ENCODE measurements around the gene DLGAP4.

The DLGAP4 gene

DNA sequence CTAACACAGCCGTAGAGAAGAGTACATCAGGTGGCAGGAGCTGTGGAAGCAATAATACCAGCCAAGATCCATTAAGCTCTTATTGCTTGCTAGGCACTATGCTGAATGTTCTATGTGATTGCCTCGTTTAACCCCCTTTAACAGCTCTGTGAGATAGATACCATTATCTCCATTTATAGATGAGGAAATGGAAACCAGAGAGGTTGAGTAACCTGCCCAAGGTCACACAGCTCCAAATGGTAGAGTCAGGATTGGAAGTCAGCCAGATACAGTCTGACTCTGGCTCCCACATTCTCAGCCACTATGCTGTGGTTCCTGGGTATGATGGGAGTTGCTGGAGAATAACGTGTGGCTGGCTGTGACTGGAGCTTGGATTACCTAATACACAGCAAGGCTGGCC is 92.4 kb downstream of the DLGAP4 start:
- peaks cover 0 to 8% of the 10 kb centered on the region in 2 donors for H3K9me3 ChIP-seq (ENCODE audit: control insufficient read depth in 1 of 2, low read length in 2 of 2)
- H3K27me3 ChIP-seq (ENCODE audit: low read depth, low read length): peaks cover 18% of the 10 kb centered on the region
- no peak overlapping the region for H3K27ac ChIP-seq (ENCODE audit: low read length)
- no peak overlapping the region for H3K4me3 ChIP-seq (ENCODE audit: low read depth in 1 of 2, low read length in 2 of 2)
- no peaks in the 10 kb centered on the region for H3K36me3 ChIP-seq (ENCODE audit: control insufficient read depth in 1 of 2, insufficient read depth in 2 of 2, low read length in 2 of 2)
- no peaks in the 10 kb centered on the region for H3K4me1 ChIP-seq (ENCODE audit: control insufficient read depth in 1 of 2, insufficient read depth in 2 of 2, low read length in 2 of 2)

DNA sequence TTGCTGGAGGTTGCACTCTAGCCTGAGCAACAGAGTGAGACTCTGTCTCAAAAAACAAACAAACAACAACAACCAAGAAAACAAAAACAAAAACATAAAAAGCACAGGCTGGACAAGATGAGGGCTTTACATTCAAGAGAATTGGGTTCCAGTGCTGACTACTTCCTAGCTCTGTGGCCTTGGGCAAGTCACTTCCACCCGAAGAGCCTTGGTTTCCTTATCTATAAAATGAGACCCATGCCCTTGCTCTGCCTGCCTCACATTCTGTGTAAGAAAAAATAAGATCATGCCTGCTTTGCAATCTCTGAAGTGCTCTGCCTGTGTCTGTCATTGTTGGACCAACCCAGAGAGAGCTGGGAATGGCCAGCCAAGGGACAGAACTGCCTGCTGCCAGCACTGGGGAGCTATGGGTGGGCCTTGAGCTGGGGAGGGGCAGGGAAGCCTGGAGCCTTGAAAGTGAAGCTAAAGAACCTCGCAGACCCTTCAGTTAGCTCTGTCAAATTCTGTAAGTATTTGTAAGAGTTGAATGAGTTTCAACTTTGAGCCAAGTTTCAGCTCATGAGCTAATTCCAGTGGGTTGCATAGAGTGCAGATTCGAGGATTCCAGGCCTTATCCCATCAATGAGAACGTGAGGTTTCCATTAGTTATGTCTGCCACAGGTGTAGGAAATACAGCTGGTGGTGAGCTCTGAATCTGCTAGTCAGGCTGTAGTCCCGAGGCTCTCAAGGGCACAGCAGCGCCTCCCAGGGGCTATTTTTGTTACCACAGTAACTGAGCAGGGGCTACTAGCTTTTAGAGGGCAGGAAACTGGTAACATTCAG is 93.2 kb downstream of the DLGAP4 start:
- Histone ChIP-seq H3K27me3 (ENCODE audit: low read depth, low read length) (peaks cover 18% of the 10 kb centered on the region), H3K9me3 (ENCODE audit: control insufficient read depth in 1 of 2, low read length in 2 of 2) (peaks cover 0 to 12% of the 10 kb centered on the region in 2 donors), H3K27ac (ENCODE audit: low read length) (no peak overlapping the region), H3K4me1 (ENCODE audit: control insufficient read depth in 1 of 2, insufficient read depth in 2 of 2, low read length in 2 of 2) (no peaks in the 10 kb centered on the region), H3K36me3 (ENCODE audit: control insufficient read depth in 1 of 2, insufficient read depth in 2 of 2, low read length in 2 of 2) (no peaks in the 10 kb centered on the region), H3K4me3 (ENCODE audit: low read depth in 1 of 2, low read length in 2 of 2) (no peak overlapping the region)

DNA sequence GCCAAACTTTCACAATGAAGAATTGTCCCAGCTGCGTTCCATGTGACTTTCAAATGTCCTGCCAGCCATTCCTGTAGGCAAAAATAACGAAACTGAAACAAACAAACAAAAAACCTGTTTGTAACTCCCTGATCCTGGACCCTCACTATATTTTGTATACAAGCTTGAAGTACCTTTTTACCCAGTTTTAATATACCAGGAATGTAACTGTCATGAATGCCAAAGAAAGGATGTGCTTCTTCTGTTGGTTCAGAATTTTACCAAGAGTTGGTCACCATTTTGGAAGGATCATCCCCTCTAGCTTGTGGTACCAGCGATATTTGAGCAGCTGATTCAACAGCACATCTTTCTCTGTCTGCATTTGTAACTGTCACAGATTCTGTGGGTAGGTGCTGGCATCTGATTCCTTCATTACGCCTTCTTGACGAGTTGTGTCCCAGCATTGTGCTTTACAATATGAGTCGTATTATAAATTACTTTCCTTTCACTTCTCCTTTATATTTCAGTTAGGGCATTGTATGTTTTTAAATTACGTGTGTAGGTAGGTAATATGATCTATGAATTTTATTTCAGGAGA is 93.9 kb downstream of the DLGAP4 start:
- Histone ChIP-seq H3K4me3 (ENCODE audit: low read depth in 1 of 2, low read length in 2 of 2) (no peak overlapping the region), H3K27ac (ENCODE audit: low read length) (no peak overlapping the region), H3K4me1 (ENCODE audit: control insufficient read depth in 1 of 2, insufficient read depth in 2 of 2, low read length in 2 of 2) (no peaks in the 10 kb centered on the region), H3K9me3 (ENCODE audit: control insufficient read depth in 1 of 2, low read length in 2 of 2) (peaks cover 0 to 12% of the 10 kb centered on the region in 2 donors), H3K27me3 (ENCODE audit: low read depth, low read length) (peaks cover 18% of the 10 kb centered on the region), H3K36me3 (ENCODE audit: control insufficient read depth in 1 of 2, insufficient read depth in 2 of 2, low read length in 2 of 2) (no peaks in the 10 kb centered on the region)

DNA sequence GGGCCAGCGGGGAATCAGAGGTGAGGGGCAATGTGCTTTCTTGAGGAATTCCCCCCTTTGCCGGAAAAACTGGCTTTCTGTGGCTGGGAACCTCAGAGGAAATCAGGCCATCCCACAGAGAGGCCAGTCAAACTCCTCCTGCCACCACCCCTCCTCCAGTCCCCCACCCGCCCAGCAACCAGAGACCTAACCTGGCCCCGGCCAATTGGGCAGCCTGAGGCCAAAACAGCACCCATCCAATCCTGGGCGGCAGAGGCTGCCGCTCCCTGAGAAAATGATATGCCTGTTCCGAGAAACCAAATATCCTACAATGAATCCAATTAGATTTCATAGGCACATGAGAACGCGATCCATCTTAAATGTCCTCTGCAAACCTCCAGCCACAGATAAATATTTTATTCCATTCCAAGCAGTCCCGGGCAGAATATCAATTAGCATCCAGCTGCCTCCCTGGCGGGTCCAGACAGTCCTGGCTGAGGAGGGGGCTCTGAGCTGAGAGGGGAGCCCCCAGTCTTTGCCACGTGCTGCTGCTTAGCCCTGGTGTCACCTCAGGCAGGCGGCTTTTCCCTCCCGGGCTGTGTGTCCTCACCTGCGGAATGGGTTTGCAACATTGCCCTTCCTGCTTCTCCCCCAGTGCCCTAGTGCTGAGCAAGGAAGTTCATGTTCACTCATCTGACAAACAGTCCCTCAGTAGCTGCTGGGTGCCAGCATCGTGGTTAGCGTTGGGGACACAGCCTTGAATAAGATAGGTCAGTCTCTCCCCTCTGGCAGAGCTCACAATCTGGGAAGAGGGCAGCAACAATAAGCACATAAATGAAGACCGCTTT is 95.0 kb downstream of the DLGAP4 start:
- H3K4me1 ChIP-seq (ENCODE audit: control insufficient read depth in 1 of 2, insufficient read depth in 2 of 2, low read length in 2 of 2): no peaks in the 10 kb centered on the region
- no peak overlapping the region for H3K27ac ChIP-seq (ENCODE audit: low read length)
- H3K9me3 ChIP-seq (ENCODE audit: control insufficient read depth in 1 of 2, low read length in 2 of 2): peaks cover 0 to 12% of the 10 kb centered on the region in 2 donors
- no peaks in the 10 kb centered on the region for H3K36me3 ChIP-seq (ENCODE audit: control insufficient read depth in 1 of 2, insufficient read depth in 2 of 2, low read length in 2 of 2)
- peaks cover 18% of the 10 kb centered on the region for H3K27me3 ChIP-seq (ENCODE audit: low read depth, low read length)
- no peak overlapping the region for H3K4me3 ChIP-seq (ENCODE audit: low read depth in 1 of 2, low read length in 2 of 2)

DNA sequence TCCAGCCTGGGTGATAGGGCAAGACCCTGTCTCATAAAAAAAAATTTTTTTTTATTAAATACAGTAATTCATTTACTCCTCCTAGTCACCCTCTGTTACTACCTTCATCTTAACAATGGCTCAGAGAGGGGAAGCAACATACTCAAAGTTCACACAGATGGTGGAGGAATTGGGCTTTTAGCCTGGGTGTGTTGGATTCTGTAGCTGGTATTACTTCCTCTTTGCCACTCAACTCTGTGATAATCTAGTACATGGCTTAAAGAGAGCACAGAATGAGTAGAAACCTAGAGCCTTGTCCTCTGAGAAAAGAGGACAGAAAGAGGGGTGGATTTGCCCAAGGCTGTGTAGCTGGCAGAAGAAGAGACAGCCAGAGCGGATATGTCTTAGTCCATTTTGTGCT is 96.6 kb downstream of the DLGAP4 start:
- H3K4me1 ChIP-seq (ENCODE audit: control insufficient read depth in 1 of 2, insufficient read depth in 2 of 2, low read length in 2 of 2): no peaks in the 10 kb centered on the region
- H3K27ac ChIP-seq (ENCODE audit: low read length): no peak overlapping the region
- no peaks in the 10 kb centered on the region for H3K36me3 ChIP-seq (ENCODE audit: control insufficient read depth in 1 of 2, insufficient read depth in 2 of 2, low read length in 2 of 2)
- peaks cover 0 to 12% of the 10 kb centered on the region in 2 donors for H3K9me3 ChIP-seq (ENCODE audit: control insufficient read depth in 1 of 2, low read length in 2 of 2)
- H3K27me3 ChIP-seq (ENCODE audit: low read depth, low read length): peaks cover 18% of the 10 kb centered on the region
- H3K4me3 ChIP-seq (ENCODE audit: low read depth in 1 of 2, low read length in 2 of 2): no peak overlapping the region

DNA sequence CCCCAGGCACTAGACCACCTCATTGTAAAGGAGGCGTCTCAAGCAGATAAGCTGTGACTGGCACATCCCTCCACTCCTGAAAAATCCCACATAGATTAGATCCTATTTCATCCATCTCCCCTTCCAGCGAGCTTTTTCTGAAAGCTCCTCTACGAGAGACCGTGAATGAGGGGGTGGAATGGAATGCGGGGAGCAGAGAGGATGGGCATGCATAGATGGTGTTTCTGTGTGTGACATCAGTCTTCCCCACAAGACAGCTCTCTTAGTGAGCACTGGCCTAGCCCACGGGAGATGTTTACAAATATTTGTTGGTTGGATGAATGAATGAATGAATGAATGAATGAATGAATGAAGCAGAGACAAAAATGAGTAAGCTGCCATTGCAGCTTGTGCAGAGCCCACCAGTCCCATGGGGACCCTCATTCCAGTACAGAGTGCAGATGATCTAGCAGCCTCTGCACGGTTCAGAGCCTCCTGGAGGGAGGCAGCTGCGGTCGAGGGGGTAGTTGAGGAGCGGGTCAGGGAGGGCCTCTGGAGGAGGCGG is 98.4 kb downstream of the DLGAP4 start:
- H3K36me3 ChIP-seq (ENCODE audit: control insufficient read depth in 1 of 2, insufficient read depth in 2 of 2, low read length in 2 of 2): no peaks in the 10 kb centered on the region
- H3K27ac ChIP-seq (ENCODE audit: low read length): no peak overlapping the region
- H3K4me3 ChIP-seq (ENCODE audit: low read depth in 1 of 2, low read length in 2 of 2): no peak overlapping the region
- peaks cover 0 to 12% of the 10 kb centered on the region in 2 donors for H3K9me3 ChIP-seq (ENCODE audit: control insufficient read depth in 1 of 2, low read length in 2 of 2)
- no peaks in the 10 kb centered on the region for H3K4me1 ChIP-seq (ENCODE audit: control insufficient read depth in 1 of 2, insufficient read depth in 2 of 2, low read length in 2 of 2)
- peaks cover 18% of the 10 kb centered on the region for H3K27me3 ChIP-seq (ENCODE audit: low read depth, low read length)

DNA sequence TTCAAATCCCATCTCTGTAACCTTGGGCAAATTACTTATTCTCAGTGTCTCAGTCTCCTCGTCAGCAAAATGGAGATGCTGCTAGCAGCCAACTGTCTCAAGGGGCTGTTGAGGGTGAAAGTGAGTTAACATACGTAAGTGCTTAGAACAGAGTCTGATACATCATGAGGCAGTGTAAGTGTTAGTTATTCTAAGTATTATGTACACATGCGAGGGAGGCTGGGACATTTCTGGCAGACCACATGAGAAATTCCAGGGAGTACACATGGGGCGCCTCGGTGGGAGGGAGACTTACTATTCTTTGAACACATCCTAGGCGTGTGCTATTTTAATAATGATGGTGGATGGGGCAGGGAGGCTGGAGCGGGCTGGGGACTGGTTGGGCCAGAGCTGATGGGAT is 99.1 kb downstream of the DLGAP4 start:
- H3K4me1 ChIP-seq (ENCODE audit: control insufficient read depth in 1 of 2, insufficient read depth in 2 of 2, low read length in 2 of 2): no peaks in the 10 kb centered on the region
- H3K4me3 ChIP-seq (ENCODE audit: low read depth in 1 of 2, low read length in 2 of 2): no peak overlapping the region
- no peaks in the 10 kb centered on the region for H3K36me3 ChIP-seq (ENCODE audit: control insufficient read depth in 1 of 2, insufficient read depth in 2 of 2, low read length in 2 of 2)
- peaks cover 0 to 12% of the 10 kb centered on the region in 2 donors for H3K9me3 ChIP-seq (ENCODE audit: control insufficient read depth in 1 of 2, low read length in 2 of 2)
- no peak overlapping the region for H3K27ac ChIP-seq (ENCODE audit: low read length)
- peaks cover 18% of the 10 kb centered on the region for H3K27me3 ChIP-seq (ENCODE audit: low read depth, low read length)

DNA sequence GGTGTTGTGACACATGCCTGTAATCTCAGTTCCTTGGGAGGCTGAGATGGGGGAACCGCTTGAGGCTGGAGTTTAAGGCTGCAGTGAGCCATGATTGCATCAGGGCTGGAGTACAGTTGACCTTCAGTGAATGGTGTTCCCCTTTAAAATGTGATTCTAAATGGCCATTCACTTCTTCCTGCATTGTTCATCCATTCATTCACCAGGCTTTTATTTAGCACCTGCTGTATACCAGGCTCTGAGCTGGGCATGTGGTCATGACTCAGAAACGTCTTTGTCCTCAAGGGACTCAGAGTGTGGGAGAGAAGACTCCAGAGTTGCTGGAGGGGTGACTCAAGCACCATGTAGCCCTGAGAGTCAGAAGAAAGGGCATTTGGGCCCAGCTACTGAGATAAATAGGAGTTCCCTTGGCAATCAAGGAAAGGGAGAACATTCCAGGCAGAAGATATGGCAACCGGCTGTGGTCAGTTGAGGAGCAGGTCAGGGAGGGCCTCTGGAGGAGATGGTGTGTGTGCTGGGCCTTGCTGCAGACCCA is 101.1 kb downstream of the DLGAP4 start:
- H3K36me3 ChIP-seq (ENCODE audit: control insufficient read depth in 1 of 2, insufficient read depth in 2 of 2, low read length in 2 of 2): no peaks in the 10 kb centered on the region
- H3K4me1 ChIP-seq (ENCODE audit: control insufficient read depth in 1 of 2, insufficient read depth in 2 of 2, low read length in 2 of 2): no peaks in the 10 kb centered on the region
- H3K9me3 ChIP-seq (ENCODE audit: control insufficient read depth in 1 of 2, low read length in 2 of 2): peaks cover 0 to 12% of the 10 kb centered on the region in 2 donors
- peaks cover 6% of the 10 kb centered on the region for H3K27me3 ChIP-seq (ENCODE audit: low read depth, low read length)
- H3K4me3 ChIP-seq (ENCODE audit: low read depth in 1 of 2, low read length in 2 of 2): no peak overlapping the region
- H3K27ac ChIP-seq (ENCODE audit: low read length): no peak overlapping the region

DNA sequence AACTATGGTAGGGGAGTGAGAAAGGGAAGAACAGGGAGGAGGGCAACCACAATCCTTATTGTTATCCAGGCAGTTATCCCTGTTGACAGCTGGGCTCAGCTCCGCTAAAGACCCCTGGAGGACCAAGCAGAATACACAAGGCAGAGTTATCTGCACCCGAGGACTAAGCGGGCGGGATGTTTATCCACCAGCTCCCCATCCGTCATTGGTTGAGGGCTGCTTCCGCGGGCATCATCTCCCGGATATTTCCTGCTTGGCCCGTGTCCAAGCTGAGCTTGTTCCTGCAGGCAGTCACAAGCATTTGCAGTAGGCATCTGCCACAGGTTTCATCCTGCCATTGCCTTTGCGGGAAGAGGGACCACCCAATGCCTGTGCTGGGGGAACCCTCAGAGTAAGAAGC is 102.1 kb downstream of the DLGAP4 start:
- Histone ChIP-seq H3K4me3 (ENCODE audit: low read depth in 1 of 2, low read length in 2 of 2) (no peak overlapping the region), H3K27me3 (ENCODE audit: low read depth, low read length) (peaks cover 2% of the 10 kb centered on the region), H3K27ac (ENCODE audit: low read length) (no peak overlapping the region), H3K36me3 (ENCODE audit: control insufficient read depth in 1 of 2, insufficient read depth in 2 of 2, low read length in 2 of 2) (no peaks in the 10 kb centered on the region), H3K4me1 (ENCODE audit: control insufficient read depth in 1 of 2, insufficient read depth in 2 of 2, low read length in 2 of 2) (no peaks in the 10 kb centered on the region), H3K9me3 (ENCODE audit: control insufficient read depth in 1 of 2, low read length in 2 of 2) (peaks cover 0 to 7% of the 10 kb centered on the region in 2 donors)

DNA sequence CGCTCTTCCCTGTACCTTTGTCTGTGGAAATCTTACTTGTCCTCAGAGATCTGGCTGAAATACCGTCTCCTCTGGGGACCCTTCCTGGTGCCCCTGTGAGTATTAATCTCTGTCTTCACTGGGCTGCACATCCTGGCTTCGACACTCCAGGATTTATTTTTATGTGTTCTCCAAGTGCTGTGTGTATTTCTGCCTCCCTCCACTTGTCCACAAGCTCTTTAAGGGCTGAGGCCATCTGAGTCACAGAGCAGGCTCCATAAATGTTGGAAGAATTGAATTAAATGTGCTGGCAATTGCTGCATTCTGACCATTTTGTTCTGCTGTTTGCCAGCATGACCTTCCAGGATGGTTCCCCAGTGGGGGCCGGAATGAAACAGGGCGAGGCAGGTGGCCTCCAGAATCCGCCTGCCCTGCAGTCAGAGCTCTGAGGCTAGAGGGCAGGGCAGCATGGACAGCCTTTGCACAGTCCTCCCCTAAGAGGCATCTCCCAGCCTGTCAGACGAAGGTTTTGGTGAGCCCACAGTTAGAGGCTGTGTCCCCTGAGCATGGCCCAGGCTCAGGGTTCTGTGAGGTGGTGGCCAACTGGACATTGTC is 105.8 kb downstream of the DLGAP4 start:
- no peak overlapping the region for H3K4me3 ChIP-seq (ENCODE audit: low read depth in 1 of 2, low read length in 2 of 2)
- no peaks in the 10 kb centered on the region for H3K36me3 ChIP-seq (ENCODE audit: control insufficient read depth in 1 of 2, insufficient read depth in 2 of 2, low read length in 2 of 2)
- H3K9me3 ChIP-seq (ENCODE audit: control insufficient read depth in 1 of 2, low read length in 2 of 2): no peaks in the 10 kb centered on the region
- H3K27ac ChIP-seq (ENCODE audit: low read length): no peak overlapping the region
- H3K27me3 ChIP-seq (ENCODE audit: low read depth, low read length): no peaks in the 10 kb centered on the region
- H3K4me1 ChIP-seq (ENCODE audit: control insufficient read depth in 1 of 2, insufficient read depth in 2 of 2, low read length in 2 of 2): no peaks in the 10 kb centered on the region
